Measurements from ENCODE around the gene ADISSP. TPM values are rescaled to one million over a fixed set of nuclear protein-coding genes. Genes with fewer than 3 reads are reported as not detected.

Gene ADISSP
- total RNA-seq, 4 donors from 2014 or later: 36.1 to 74.7 (median 59.3) TPM

DNA sequence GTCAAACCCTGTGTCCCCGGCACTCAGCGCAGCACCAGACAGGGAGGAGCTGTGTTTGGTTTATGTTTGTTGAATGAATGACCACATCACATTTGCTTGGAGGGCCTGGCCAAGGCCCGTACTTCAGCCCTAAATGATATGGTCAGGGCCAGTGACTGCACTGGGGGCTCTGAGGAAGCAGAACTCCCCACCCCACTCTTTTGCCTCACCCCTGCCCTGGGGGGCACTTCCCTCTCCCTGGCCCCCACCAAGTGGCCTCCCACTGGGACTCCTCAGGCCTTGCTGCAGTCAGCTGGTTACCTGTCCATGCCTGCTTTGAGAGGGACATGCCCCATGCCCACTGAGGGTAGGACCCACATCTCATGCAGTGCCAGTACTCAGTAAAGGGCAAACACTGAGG lies 2.9 kb downstream of the ADISSP start:
- Histone ChIP-seq H3K4me3 (peak overlapping the region in 1 of 2 donors; percentile 1), H3K4me1 (peaks cover 2 to 93% (median 30%) of the 10 kb centered on the region in 3 donors), H3K27ac (peak overlapping the region in 3 of 4 donors; percentile 59 to 96 (median 96)), H3K9me3 (no peaks in the 10 kb centered on the region), H3K36me3 (peaks cover 0 to under 1% of the 10 kb centered on the region in 2 donors), H3K27me3 (no peaks in the 10 kb centered on the region)
- WGBS, 2 donors (ENCODE audit: low coverage in 1 of 2): 72% methylated on average over 3 of the region's 3 CpGs; no CpG with 5 or more reads in 1 of the 2 donors
- TF ChIP-seq POLR2AphosphoS5 (IDR thresholded peaks at IDR 0.05) (no peak), POLR2A (IDR thresholded peaks at IDR 0.05) (no peak), EP300 (IDR thresholded peaks at IDR 0.05) (no peak)
- TF ChIP-seq, protein P1, sequence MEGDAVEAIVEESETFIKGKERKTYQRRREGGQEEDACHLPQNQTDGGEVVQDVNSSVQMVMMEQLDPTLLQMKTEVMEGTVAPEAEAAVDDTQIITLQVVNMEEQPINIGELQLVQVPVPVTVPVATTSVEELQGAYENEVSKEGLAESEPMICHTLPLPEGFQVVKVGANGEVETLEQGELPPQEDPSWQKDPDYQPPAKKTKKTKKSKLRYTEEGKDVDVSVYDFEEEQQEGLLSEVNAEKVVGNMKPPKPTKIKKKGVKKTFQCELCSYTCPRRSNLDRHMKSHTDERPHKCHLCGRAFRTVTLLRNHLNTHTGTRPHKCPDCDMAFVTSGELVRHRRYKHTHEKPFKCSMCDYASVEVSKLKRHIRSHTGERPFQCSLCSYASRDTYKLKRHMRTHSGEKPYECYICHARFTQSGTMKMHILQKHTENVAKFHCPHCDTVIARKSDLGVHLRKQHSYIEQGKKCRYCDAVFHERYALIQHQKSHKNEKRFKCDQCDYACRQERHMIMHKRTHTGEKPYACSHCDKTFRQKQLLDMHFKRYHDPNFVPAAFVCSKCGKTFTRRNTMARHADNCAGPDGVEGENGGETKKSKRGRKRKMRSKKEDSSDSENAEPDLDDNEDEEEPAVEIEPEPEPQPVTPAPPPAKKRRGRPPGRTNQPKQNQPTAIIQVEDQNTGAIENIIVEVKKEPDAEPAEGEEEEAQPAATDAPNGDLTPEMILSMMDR (IDR thresholded peaks at IDR 0.05): no peak
- ATAC-seq: no peak

DNA sequence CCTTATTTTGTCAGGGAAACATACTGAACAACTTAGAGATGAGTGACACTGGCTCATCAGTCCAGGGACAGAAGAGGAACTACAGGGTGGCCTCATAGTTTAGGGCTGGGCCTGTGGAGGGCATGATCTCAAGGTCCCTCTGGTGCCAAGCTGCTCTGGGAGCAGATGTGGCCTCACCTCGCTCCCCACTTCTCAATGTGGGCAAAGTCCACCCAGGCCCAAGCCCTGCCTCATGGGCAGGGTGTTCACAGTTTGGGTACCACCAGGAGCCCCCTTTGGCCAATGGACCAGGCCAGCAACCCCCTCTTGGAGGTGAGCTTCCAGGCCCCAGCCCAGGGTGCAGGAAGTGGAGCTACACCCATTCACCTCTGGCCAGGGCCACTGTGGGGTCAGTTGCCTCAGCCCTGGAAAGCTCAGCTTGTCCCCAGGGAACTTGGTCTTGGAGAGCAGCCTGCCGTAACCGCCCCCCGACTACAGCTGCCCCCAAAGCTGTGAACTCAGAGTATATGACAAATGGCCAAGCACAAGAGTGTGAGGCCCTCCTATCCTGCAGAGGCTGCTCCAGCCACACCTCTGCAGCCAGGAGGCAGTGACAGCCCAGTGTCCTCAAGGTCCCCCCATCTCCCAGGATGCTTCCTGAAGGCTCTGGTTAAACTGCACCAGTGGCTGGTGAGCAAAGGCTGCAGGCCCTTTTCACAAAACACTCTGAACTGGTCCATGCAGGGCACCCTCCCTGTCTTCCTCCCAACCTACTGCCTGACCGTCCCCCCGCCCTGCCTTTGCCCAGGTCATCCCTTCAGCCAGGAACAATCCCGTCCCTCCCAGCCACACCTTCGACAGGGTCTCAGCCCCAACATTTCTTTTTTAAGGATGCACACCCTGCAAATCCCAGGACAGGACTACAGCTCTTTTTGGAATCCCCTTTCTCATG lies 3.6 kb downstream of the ADISSP start:
- no peaks in the 10 kb centered on the region for H3K27me3 ChIP-seq
- TF ChIP-seq POLR2A (IDR thresholded peaks at IDR 0.05) (no peak), POLR2AphosphoS5 (IDR thresholded peaks at IDR 0.05) (no peak), EP300 (IDR thresholded peaks at IDR 0.05) (no peak)
- TF ChIP-seq, protein P1 (IDR thresholded peaks at IDR 0.05): no peak
- no peaks in the 10 kb centered on the region for H3K9me3 ChIP-seq
- WGBS, 2 donors (ENCODE audit: low coverage in 1 of 2): 83 to 84% methylated on average over 2 to 5 of the region's 8 CpGs
- peaks cover 0 to 8% of the 10 kb centered on the region in 2 donors for H3K36me3 ChIP-seq
- H3K27ac ChIP-seq: peak overlapping the region in 3 of 4 donors; percentile 59 to 96 (median 96)
- ATAC-seq: no peak
- peak overlapping the region in 1 of 2 donors; percentile 1 for H3K4me3 ChIP-seq
- H3K4me1 ChIP-seq: peaks cover 0 to 94% (median 27%) of the 10 kb centered on the region in 3 donors

DNA sequence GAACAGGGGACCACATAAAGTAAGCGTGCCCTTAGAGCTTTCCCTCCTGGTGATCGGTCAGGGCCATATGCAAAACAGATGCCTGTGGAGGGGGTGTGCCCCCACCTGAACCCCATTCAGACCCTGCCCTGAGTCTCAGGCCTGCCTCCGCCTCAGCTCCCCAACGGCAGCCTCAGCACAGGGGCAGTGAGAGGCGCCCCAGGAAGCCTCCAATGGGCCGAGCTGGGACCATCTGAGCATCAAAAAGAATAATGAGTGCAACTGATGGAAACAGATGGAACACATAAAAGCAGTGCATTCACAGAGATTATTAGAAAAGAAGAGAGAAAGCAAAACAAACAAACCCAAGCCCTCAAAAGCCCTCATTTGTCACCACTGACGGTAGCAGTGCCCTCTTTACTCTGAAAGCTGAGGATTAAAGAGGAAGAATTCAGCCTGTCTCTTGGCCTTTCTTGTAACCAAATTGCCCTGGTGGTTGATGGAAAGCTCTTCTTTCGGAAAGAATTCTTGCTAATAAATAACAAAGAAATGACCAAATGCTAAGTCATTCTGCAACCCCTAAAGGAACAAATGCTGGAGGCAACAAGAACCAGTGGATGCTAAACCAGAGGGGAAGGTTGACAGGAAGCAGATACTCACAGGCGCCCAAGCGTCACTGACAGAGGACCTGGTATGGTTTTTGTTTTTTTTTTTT lies 6.8 kb downstream of the ADISSP start:
- Histone ChIP-seq H3K4me3 (no peak overlapping the region), H3K4me1 (peaks cover 0 to 78% (median 14%) of the 10 kb centered on the region in 3 donors), H3K9me3 (no peaks in the 10 kb centered on the region), H3K27me3 (no peaks in the 10 kb centered on the region), H3K27ac (peak overlapping the region in 3 of 4 donors; percentile 24 to 55 (median 51)), H3K36me3 (peaks cover 0 to 38% of the 10 kb centered on the region in 2 donors)
- 45 to 78% methylated on average over 3 to 4 of the region's 10 CpGs for WGBS, 2 donors (ENCODE audit: low coverage in 1 of 2)
- ATAC-seq: no peak
- no peak for TF ChIP-seq EP300 (IDR thresholded peaks at IDR 0.05)
- no peak for TF ChIP-seq POLR2A (IDR thresholded peaks at IDR 0.05)
- TF ChIP-seq POLR2AphosphoS5 (IDR thresholded peaks at IDR 0.05): peak; percentile 25
- TF ChIP-seq, protein P1 (IDR thresholded peaks at IDR 0.05): no peak

DNA sequence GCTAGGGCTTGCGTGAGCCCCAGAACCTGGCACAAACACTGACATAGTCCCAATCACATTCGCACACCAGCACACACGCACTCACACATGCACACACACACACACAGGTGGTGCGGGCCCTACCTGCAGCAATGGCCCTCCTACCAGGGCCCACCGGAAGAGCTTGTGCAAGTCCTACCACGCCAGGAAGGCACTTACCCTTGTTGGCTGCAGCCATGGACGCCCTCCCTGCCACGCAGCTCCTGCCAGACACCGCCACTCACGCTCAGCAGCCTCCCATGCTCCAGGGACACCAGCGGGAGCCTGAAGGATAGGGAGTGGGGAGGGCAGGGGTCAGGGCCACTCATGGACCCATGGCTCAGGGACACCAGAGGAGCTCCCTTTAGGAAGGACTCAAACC lies 7.7 kb downstream of the ADISSP start:
- Histone ChIP-seq H3K9me3 (no peaks in the 10 kb centered on the region), H3K4me3 (no peak overlapping the region), H3K27me3 (no peaks in the 10 kb centered on the region), H3K4me1 (peaks cover 0 to 69% (median 14%) of the 10 kb centered on the region in 3 donors), H3K36me3 (peaks cover 0 to 47% of the 10 kb centered on the region in 2 donors), H3K27ac (peak overlapping the region in 3 of 4 donors; percentile 26 to 55 (median 51))
- WGBS, 2 donors (ENCODE audit: low coverage in 1 of 2): 87% methylated on average over 5 of the region's 11 CpGs; no CpG with 5 or more reads in 1 of the 2 donors
- TF ChIP-seq, protein P1 (IDR thresholded peaks at IDR 0.05): no peak
- TF ChIP-seq POLR2AphosphoS5 (IDR thresholded peaks at IDR 0.05) (no peak), EP300 (IDR thresholded peaks at IDR 0.05) (no peak), POLR2A (IDR thresholded peaks at IDR 0.05) (no peak)
- ATAC-seq: no peak

Measured in gastroesophageal sphincter (tissue), 4 donors.